ENCODE results near the gene TMEM132A. TPM values are rescaled to one million over a fixed set of nuclear protein-coding genes. Genes with fewer than 3 reads are reported as not detected.
A peak's percentile ranks its signal among the peaks of the same experiment; 100 is the strongest.

TMEM132A gene
- total RNA-seq, 1 experiment from 2014 or later: 54.4 TPM

DNA sequence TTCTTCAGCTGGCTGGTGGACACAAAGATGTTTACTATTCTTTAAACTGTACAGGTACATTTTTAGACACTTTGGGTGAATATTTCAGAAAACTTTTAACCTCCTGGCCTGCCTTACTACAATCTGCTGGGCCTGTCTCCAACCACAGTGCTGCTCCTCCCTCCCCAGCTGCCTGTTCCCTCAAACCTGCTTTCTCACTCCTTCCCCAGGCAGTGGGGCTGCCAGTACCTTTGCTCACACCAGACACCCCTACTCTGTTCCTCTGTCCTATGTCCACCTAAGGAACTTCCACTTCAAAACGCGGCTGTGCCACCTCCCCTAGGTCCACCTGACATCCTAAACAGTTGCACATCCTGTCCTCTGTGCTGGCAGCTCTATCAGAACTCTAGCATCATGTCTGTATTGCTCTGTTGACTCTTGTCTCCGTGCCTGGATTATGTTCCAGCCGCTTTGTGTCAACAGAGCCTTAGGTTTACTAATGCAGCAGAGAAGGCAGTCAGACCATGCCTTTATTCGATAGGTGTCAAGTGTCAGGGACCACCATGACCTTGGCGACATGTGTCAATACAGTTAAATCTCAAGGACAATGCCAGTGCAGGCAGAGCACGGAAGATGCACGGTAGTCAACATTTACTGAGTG, 43.5 kb upstream of the TMEM132A start:
- no peaks in the 10 kb centered on the region for H3K9me2 ChIP-seq (ENCODE audit: insufficient read depth)
- no TSS peak for BruUV-seq (replicated peaks)
- no peak overlapping the region for H3K4me2 ChIP-seq
- H3K27me3 ChIP-seq (ENCODE audit: insufficient read depth, low read depth): no peaks in the 10 kb centered on the region
- no peak overlapping the region for H2AFZ ChIP-seq
- no peaks in the 10 kb centered on the region for H3K36me3 ChIP-seq (ENCODE audit: low read depth)
- POLR2A ChIA-PET (ENCODE audit: unreplicated experiment): no interaction called here
- H3K79me2 ChIP-seq (ENCODE audit: low read depth): no peaks in the 10 kb centered on the region
- H4K20me1 ChIP-seq (ENCODE audit: insufficient read depth): no peaks in the 10 kb centered on the region
- H3F3A ChIP-seq (ENCODE audit: insufficient read depth, low read depth): no peaks in the 10 kb centered on the region
- intact Hi-C loops (cut with micrococcal nuclease; ENCODE audit: unreplicated experiment): no loop called here
- peak in 1 of 2 experiments; percentile 31 for DNase-seq
- CTCF ChIA-PET: no interaction called here
- H3K4me3 ChIP-seq: no peak overlapping the region
- no peaks in the 10 kb centered on the region for H3K9me3 ChIP-seq (ENCODE audit: insufficient read depth, low read depth)
- H3K27ac ChIP-seq: no peak overlapping the region
- no peak for TF ChIP-seq EZH2 (IDR thresholded peaks at IDR 0.05; ENCODE audit: low read depth)
- TF ChIP-seq, protein P1, sequence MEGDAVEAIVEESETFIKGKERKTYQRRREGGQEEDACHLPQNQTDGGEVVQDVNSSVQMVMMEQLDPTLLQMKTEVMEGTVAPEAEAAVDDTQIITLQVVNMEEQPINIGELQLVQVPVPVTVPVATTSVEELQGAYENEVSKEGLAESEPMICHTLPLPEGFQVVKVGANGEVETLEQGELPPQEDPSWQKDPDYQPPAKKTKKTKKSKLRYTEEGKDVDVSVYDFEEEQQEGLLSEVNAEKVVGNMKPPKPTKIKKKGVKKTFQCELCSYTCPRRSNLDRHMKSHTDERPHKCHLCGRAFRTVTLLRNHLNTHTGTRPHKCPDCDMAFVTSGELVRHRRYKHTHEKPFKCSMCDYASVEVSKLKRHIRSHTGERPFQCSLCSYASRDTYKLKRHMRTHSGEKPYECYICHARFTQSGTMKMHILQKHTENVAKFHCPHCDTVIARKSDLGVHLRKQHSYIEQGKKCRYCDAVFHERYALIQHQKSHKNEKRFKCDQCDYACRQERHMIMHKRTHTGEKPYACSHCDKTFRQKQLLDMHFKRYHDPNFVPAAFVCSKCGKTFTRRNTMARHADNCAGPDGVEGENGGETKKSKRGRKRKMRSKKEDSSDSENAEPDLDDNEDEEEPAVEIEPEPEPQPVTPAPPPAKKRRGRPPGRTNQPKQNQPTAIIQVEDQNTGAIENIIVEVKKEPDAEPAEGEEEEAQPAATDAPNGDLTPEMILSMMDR (conservative IDR thresholded peaks at IDR 0.05): no peak
- no peaks in the 10 kb centered on the region for H3K4me1 ChIP-seq (replicated peaks; ENCODE audit: insufficient read depth)

DNA sequence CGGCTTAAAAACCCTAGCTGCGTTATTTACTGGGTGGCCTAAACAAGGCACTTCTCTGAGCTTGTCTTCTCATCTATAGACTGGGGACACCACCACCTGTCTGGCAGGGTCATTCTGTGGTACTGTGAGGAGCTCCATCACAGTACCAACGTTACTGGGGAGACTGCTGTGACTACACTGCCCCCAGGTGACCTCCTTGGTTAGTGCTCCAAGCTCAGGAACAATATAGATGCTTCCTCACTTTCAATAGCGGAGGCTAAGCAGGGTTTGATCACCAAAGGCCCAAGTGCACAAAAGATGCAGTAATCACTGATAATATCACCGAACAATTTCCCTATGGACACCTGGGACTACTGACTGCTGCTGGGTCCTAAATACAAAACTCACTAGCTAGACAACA, 36.7 kb upstream of the TMEM132A start:
- H3K36me3 ChIP-seq (ENCODE audit: low read depth): no peaks in the 10 kb centered on the region
- H3K9me3 ChIP-seq (ENCODE audit: insufficient read depth, low read depth): no peaks in the 10 kb centered on the region
- TF ChIP-seq, protein P1 (conservative IDR thresholded peaks at IDR 0.05): peak; percentile 67
- TF ChIP-seq EZH2 (IDR thresholded peaks at IDR 0.05; ENCODE audit: low read depth): no peak
- no peaks in the 10 kb centered on the region for H3K9me2 ChIP-seq (ENCODE audit: insufficient read depth)
- no peaks in the 10 kb centered on the region for H3K4me1 ChIP-seq (replicated peaks; ENCODE audit: insufficient read depth)
- peaks cover 23% of the 10 kb centered on the region for H3F3A ChIP-seq (ENCODE audit: insufficient read depth, low read depth)
- H3K4me3 ChIP-seq: no peak overlapping the region
- H3K27me3 ChIP-seq (ENCODE audit: insufficient read depth, low read depth): no peaks in the 10 kb centered on the region
- intact Hi-C loops (cut with micrococcal nuclease; ENCODE audit: unreplicated experiment): loop anchor here (1.0 kb wide), 2 partner anchors 56 to 112 kb away; no protein-coding TSS in a partner anchor
- no peak overlapping the region for H3K27ac ChIP-seq
- no peaks in the 10 kb centered on the region for H3K79me2 ChIP-seq (ENCODE audit: low read depth)
- ChIA-PET POLR2A (ENCODE audit: unreplicated experiment) (interaction anchor here (0.6 to 0.7 kb wide), 2 partner anchors 28 to 61 kb away, joined by 4 to 5 read pairs; no protein-coding TSS in a partner anchor), CTCF (interaction anchor here (0.6 to 1.5 kb wide), 3 partner anchors 12 to 66 kb away, joined by 4 to 21 read pairs (median 5); no protein-coding TSS in a partner anchor)
- no peak for DNase-seq
- no peak overlapping the region for H3K4me2 ChIP-seq
- H2AFZ ChIP-seq: no peak overlapping the region
- peaks cover 7% of the 10 kb centered on the region for H4K20me1 ChIP-seq (ENCODE audit: insufficient read depth)
- BruUV-seq (replicated peaks): no TSS peak

DNA sequence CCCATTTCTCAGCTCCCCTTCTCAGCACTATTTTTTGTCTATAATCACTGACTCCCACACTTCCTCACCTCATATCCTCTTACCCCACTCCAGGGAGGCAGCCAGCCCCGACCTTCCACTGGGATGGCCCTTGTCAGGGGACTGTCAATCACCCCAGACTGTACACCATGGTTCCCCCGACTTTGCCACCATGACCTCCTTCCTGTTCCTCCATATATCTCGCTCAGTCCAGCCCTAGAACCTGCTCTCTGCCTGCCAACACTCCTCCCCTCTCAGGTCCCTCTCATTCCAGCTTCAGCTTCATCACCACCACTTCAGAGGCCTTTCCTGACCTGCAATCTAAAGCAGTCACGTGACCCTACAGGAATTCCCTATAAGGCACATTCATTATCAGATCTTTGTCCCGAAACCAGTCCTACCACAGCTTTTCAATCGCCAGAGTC, 34.4 kb upstream of the TMEM132A start:
- TF ChIP-seq EZH2 (IDR thresholded peaks at IDR 0.05; ENCODE audit: low read depth): no peak
- TF ChIP-seq, protein P1 (conservative IDR thresholded peaks at IDR 0.05): no peak
- H3K9me3 ChIP-seq (ENCODE audit: insufficient read depth, low read depth): no peaks in the 10 kb centered on the region
- no peaks in the 10 kb centered on the region for H3K4me1 ChIP-seq (replicated peaks; ENCODE audit: insufficient read depth)
- no peak overlapping the region for H3K4me3 ChIP-seq
- H3K9me2 ChIP-seq (ENCODE audit: insufficient read depth): no peaks in the 10 kb centered on the region
- no peak for DNase-seq
- ChIA-PET POLR2A (ENCODE audit: unreplicated experiment) (interaction anchor here (0.7 kb wide), 1 partner anchor 392 kb away, joined by 8 read pairs; no protein-coding TSS in a partner anchor), CTCF (interaction anchor here (0.9 to 1.1 kb wide), 2 partner anchors 10 to 55 kb away, joined by 3 read pairs; no protein-coding TSS in a partner anchor)
- H3K27me3 ChIP-seq (ENCODE audit: insufficient read depth, low read depth): no peaks in the 10 kb centered on the region
- H2AFZ ChIP-seq: no peak overlapping the region
- H3F3A ChIP-seq (ENCODE audit: insufficient read depth, low read depth): peaks cover 23% of the 10 kb centered on the region
- no peak overlapping the region for H3K4me2 ChIP-seq
- no peaks in the 10 kb centered on the region; the same call in 1 of the 2 replicates for H3K36me3 ChIP-seq (ENCODE audit: low read depth)
- intact Hi-C loops (cut with micrococcal nuclease; ENCODE audit: unreplicated experiment): no loop called here
- BruUV-seq (replicated peaks): no TSS peak
- no peaks in the 10 kb centered on the region for H3K79me2 ChIP-seq (ENCODE audit: low read depth)
- peaks cover 7% of the 10 kb centered on the region for H4K20me1 ChIP-seq (ENCODE audit: insufficient read depth)
- no peak overlapping the region for H3K27ac ChIP-seq

All from PC-9 (cell line).